ES-I3 (cell line): ENCODE data around the gene ACYP2.

Experiments
- H3K36me3 ChIP-seq: 2 replicates; pipeline ENCODE4 v1.6.1; 2013; ENCODE audit warnings: mild to moderate bottlenecking, low read length, control low read depth, moderate library complexity; ENCODE audit not compliant: insufficient read depth
- H3K4me1 ChIP-seq: 2 replicates; pipeline ENCODE4 v1.6.1; 2013; ENCODE audit warnings: mild to moderate bottlenecking, control low read depth, low read length; ENCODE audit not compliant: insufficient read depth
- H3K9ac ChIP-seq: 2 replicates; pipeline ENCODE4 v1.6.1; 2013; ENCODE audit warnings: low read depth, mild to moderate bottlenecking, low read length, moderate library complexity
- H3K9me3 ChIP-seq: 2 replicates; pipeline ENCODE4 v1.6.1; 2013; ENCODE audit warnings: mild to moderate bottlenecking, low read length, moderate library complexity; ENCODE audit not compliant: control insufficient read depth, insufficient read depth

ACYP2 gene

GRCh38 chr2:54206596-54206995 is 91.2 kb downstream of the ACYP2 start:
- H3K36me3 ChIP-seq, result no peaks in the 10 kb centered on the region
- H3K9me3 ChIP-seq, result no peaks in the 10 kb centered on the region
- H3K4me1 ChIP-seq, result peaks cover 5% of the 10 kb centered on the region; the same call in 1 of the 2 replicates
- H3K9ac ChIP-seq, result no peak overlapping the region

DNA sequence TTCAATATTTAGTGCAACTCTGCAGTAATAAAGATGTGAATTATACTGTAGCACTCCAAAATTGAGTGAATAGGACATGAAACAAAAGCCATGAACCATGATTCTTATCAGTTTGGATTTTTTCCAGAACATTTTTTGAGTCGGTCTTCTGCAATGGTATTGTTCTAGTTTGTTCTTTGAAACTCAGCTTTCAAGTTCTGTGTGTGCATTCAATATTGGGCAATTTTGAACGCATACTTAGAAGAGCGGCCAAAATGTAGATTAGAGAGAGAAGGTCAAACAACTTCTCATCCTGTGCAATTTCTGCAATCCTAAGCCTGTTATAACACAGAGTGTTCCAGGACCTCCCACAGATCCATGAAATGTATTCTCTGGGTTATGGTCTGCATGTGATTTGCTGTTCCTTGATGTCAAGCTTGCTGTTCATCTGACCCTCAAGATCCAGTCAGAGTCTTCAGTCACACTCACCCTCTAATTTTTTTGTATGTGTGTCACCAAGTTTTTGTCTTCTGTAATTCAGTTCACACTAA is 92.3 kb downstream of the ACYP2 start:
- Histone ChIP-seq H3K9me3 (no peaks in the 10 kb centered on the region), H3K4me1 (peaks cover 5% of the 10 kb centered on the region; the same call in 1 of the 2 replicates), H3K9ac (no peak overlapping the region), H3K36me3 (no peaks in the 10 kb centered on the region)

DNA sequence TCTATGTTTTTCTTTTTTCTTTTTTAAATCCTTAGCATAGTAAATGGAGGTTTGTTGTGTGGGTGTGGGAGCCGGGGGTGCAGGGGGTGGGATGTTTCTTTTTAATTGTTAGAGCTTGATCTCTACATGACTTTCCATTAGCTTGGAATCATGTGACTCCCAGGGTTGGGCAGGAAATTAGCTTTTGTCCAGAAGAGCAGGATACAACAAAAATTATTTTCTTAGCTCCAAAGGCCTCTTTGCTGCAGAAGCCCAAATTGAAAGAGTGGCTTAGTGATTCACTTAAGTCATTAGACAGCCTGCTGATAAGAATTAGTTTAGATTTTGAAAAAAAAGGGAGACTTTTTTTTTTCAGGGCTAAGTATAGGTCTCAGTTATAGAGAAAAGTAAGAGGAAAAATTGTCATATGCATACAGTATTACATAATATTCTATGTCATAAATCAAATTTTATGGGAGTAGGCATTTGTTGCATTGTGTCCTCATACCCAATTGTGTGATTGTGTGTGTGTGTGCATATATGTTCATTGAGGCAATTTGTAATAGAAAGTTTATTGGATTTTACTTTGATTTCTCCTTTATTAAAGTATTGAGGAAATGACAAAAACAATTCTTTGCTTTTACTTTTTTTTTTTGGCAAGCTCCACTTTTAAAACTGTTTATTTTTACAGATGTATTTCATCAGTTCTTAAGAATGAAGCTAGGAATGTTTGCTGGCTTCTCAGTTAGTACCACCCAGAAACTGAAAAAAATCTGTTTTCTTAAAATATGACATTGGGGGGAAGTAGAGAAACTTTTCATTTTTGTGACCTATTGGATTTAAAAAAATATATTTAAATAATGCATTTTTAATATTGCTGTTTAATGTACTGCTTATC is 93.2 kb downstream of the ACYP2 start:
- H3K36me3 ChIP-seq, result no peaks in the 10 kb centered on the region

GRCh38 chr2:54209379-54209778 is 94.0 kb downstream of the ACYP2 start:
- Histone ChIP-seq H3K9me3 (peaks cover under 1% of the 10 kb centered on the region; the same call in 1 of the 2 replicates), H3K4me1 (peaks cover 5% of the 10 kb centered on the region; the same call in 1 of the 2 replicates), H3K36me3 (no peaks in the 10 kb centered on the region), H3K9ac (no peak overlapping the region)

More for the DNA sequence above, 93.2 kb downstream of the ACYP2 start:
- H3K9me3 ChIP-seq, result no peaks in the 10 kb centered on the region
- H3K9ac ChIP-seq, result no peak overlapping the region
- peaks cover 5% of the 10 kb centered on the region; the same call in 1 of the 2 replicates for H3K4me1 ChIP-seq

DNA sequence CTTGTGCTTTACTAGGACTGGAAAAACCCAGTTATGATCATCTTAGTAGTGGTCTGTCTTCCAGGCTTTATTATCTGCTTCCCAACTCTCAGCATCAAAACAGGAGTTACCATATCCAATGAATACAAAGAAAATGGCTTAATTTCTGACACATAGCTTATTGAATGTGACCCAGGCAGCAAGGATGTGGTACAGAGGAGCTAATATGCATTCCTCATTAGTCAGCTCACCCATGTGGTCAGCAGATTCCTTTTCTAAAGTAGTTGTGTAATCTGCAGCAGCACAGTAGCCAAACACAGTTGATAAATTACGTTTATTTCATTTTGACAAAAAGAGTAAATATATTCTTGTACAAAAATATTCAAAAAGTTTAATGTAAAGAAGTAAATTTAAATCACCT is 97.0 kb downstream of the ACYP2 start:
- H3K9me3 ChIP-seq, result peaks cover 5% of the 10 kb centered on the region; the same call in 1 of the 2 replicates
- no peaks in the 10 kb centered on the region for H3K36me3 ChIP-seq
- H3K4me1 ChIP-seq, result no peaks in the 10 kb centered on the region
- no peak overlapping the region for H3K9ac ChIP-seq

- peaks cover 5% of the 10 kb centered on the region; the same call in 1 of the 2 replicates for H3K9me3 ChIP-seq
- H3K4me1 ChIP-seq, result no peaks in the 10 kb centered on the region
- H3K9ac ChIP-seq, result no peak overlapping the region
These were observed 97.7 kb downstream of the ACYP2 start for GRCh38 chr2:54213082-54213481.

GRCh38 chr2:54224997-54225396 is 109.6 kb downstream of the ACYP2 start:
- no peak overlapping the region for H3K9ac ChIP-seq
- H3K9me3 ChIP-seq, result no peaks in the 10 kb centered on the region
- H3K4me1 ChIP-seq, result no peaks in the 10 kb centered on the region
- H3K36me3 ChIP-seq, result no peaks in the 10 kb centered on the region

More at GRCh38 chr2:54213082-54213481, 97.7 kb downstream of the ACYP2 start:
- no peaks in the 10 kb centered on the region for H3K36me3 ChIP-seq

GRCh38 chr2:54226260-54226659 is 110.8 kb downstream of the ACYP2 start:
- Histone ChIP-seq H3K4me1 (no peaks in the 10 kb centered on the region), H3K36me3 (no peaks in the 10 kb centered on the region), H3K9ac (no peak overlapping the region), H3K9me3 (no peaks in the 10 kb centered on the region)

GRCh38 chr2:54227798-54228197 is 112.4 kb downstream of the ACYP2 start:
- H3K9me3 ChIP-seq, result no peaks in the 10 kb centered on the region
- no peaks in the 10 kb centered on the region for H3K36me3 ChIP-seq
- no peak overlapping the region for H3K9ac ChIP-seq
- no peaks in the 10 kb centered on the region for H3K4me1 ChIP-seq

DNA sequence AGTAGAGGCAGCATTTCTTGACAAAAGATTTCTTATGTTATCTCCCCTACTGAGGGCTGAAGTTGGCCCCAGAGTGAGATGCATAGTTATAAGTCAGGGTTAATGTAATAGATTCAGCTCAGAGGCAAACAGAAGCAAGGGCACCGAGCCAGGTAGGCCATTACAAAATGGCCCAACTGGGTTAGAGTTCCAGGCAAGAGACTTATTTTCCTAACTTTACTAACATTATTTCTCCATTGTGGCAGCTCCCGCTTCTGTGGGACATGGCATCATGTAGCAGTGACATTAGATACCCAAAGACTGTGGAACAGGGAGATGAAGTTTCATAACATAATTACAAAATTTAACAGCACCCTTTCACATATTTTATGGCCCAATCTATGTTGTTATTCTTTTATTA is 113.5 kb downstream of the ACYP2 start:
- H3K36me3 ChIP-seq, result no peaks in the 10 kb centered on the region
- no peaks in the 10 kb centered on the region for H3K4me1 ChIP-seq
- H3K9me3 ChIP-seq, result no peaks in the 10 kb centered on the region
- H3K9ac ChIP-seq, result no peak overlapping the region

- H3K9me3 ChIP-seq, result no peaks in the 10 kb centered on the region
- H3K4me1 ChIP-seq, result no peaks in the 10 kb centered on the region
- no peaks in the 10 kb centered on the region for H3K36me3 ChIP-seq
- H3K9ac ChIP-seq, result no peak overlapping the region
These were observed 118.6 kb downstream of the ACYP2 start for GRCh38 chr2:54233832-54234649.

DNA sequence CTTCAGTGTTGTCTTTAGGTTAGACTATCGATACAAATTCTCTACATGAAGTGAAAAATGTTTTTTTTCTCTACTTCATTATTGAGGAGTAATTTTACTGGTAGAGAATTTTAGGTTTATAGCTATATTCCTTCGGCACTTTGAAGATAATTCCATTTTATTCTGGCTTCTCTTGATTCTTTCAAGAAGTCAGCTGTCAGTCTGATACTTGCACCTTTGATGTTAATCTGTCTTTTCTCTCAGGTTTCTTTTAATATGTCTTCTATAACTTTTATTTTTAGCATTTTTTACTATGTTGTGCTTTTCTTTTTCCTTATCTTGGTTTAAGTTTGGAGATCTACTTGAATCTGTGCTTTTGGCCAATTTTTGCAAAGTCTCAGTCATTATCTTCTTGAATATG is 122.0 kb downstream of the ACYP2 start:
- H3K4me1 ChIP-seq, result peaks cover 8% of the 10 kb centered on the region; the same call in 1 of the 2 replicates
- no peaks in the 10 kb centered on the region for H3K36me3 ChIP-seq
- no peak overlapping the region for H3K9ac ChIP-seq
- H3K9me3 ChIP-seq, result no peaks in the 10 kb centered on the region

- Histone ChIP-seq H3K4me1 (peaks cover 8% of the 10 kb centered on the region; the same call in 1 of the 2 replicates), H3K36me3 (no peaks in the 10 kb centered on the region), H3K9me3 (no peaks in the 10 kb centered on the region), H3K9ac (no peak overlapping the region)
These were observed 124.0 kb downstream of the ACYP2 start for GRCh38 chr2:54239427-54239826.
